Fibroblast of lung (primary cell): ENCODE measurements around the gene SLC35G4. TPM values are rescaled to one million over a fixed set of nuclear protein-coding genes. Genes with fewer than 3 reads are reported as not detected.

Experiments
- DNase-seq, 2 donors: peaks; one replicate each; pipeline versions ENCODE4 v3.0.0 to v3.0.0-alpha.2; 2010; ENCODE audit warnings: low read depth in 2 of 2
- H2AFZ ChIP-seq: 2 replicates; pipeline ENCODE4 v1.5.1; 2012; ENCODE audit warnings: low read length, control low read depth, inconsistent platforms
- H3K27ac ChIP-seq: 2 replicates; pipeline ENCODE4 v1.5.1; 2011; ENCODE audit warnings: low read length, control low read depth; ENCODE audit not compliant: insufficient read depth
- H3K27me3 ChIP-seq: 2 replicates; pipeline ENCODE4 v1.5.1; 2011; ENCODE audit warnings: mild to moderate bottlenecking, low read length; ENCODE audit not compliant: control insufficient read depth, insufficient read depth
- H3K36me3 ChIP-seq: 2 replicates; pipeline ENCODE4 v1.5.1; 2011; ENCODE audit warnings: low read length; ENCODE audit not compliant: control insufficient read depth, insufficient read depth
- H3K4me1 ChIP-seq: 2 replicates; pipeline ENCODE4 v1.5.1; 2011; ENCODE audit warnings: low read length; ENCODE audit not compliant: control insufficient read depth, insufficient read depth; ENCODE audit errors: extremely low read depth
- H3K4me2 ChIP-seq: 2 replicates; pipeline ENCODE4 v1.5.1; 2011; ENCODE audit warnings: low read length, control low read depth; ENCODE audit not compliant: insufficient read depth; ENCODE audit errors: extremely low read depth
- H3K4me3 ChIP-seq, 4 experiments: fragments of 200-600 bp in 1 of 4; sonication (generic) in 1 of 4; replicated peaks in 1 of 4; 2 replicates each; pipeline ENCODE4 v1.5.1; 2011 to 2016; ENCODE audit warnings: low read length in 4 of 4, low read depth in 3 of 4, mild to moderate bottlenecking in 3 of 4, control low read depth in 2 of 4, inconsistent platforms in 1 of 4, mixed read lengths in 1 of 4; ENCODE audit not compliant: insufficient read depth in 1 of 4; ENCODE audit errors: control extremely low read depth in 1 of 4
- H3K79me2 ChIP-seq: 2 replicates; pipeline ENCODE4 v1.5.1; 2012; ENCODE audit warnings: mild to moderate bottlenecking, low read length, inconsistent platforms; ENCODE audit not compliant: control insufficient read depth, insufficient read depth
- H3K9ac ChIP-seq: 2 replicates; pipeline ENCODE4 v1.5.1; 2011; ENCODE audit warnings: mild to moderate bottlenecking, low read length, control low read depth; ENCODE audit not compliant: insufficient read depth
- H3K9me3 ChIP-seq: 2 replicates; pipeline ENCODE4 v1.5.1; 2012; ENCODE audit warnings: low read depth, low read length; ENCODE audit not compliant: control insufficient read depth, insufficient read depth
- H4K20me1 ChIP-seq: 2 replicates; pipeline ENCODE4 v1.5.1; 2011; ENCODE audit warnings: low read length; ENCODE audit not compliant: control insufficient read depth, insufficient read depth; ENCODE audit errors: extremely low read depth
- CTCF ChIP-seq, 2 donors: IDR thresholded peaks in 1 of 2; conservative IDR thresholded peaks in 1 of 2; 1 replicate in 1 of 2; 2 replicates in 1 of 2; pipeline ENCODE4 v1.5.1; 2011 to 2012; ENCODE audit warnings: low read length in 2 of 2, control low read depth in 1 of 2, inconsistent platforms in 1 of 2, low read depth in 1 of 2, mild to moderate bottlenecking in 1 of 2
- EZH2 ChIP-seq: IDR thresholded peaks from 2 replicates; pipeline ENCODE4 v1.5.1; 2012; ENCODE audit warnings: low read length, control low read depth, mild to moderate bottlenecking; ENCODE audit errors: missing control alignments
- polyA plus RNA-seq, 2 donors: library from polyadenylated mRNA; depleted of rRNA in 1 of 2; stranded (reverse) in 1 of 2; unstranded in 1 of 2; fragments of >200 nt; gene quantifications; 2 replicates each; pipeline ENCODE4 v1.2.1, GENCODE V29; 2011 to 2012; ENCODE audit warnings: missing spikeins in 1 of 2
- total RNA-seq: library from RNA; depleted of rRNA; stranded (reverse); fragments of >200 nt; gene quantifications from 2 replicates; pipeline ENCODE4 v1.2.1, GENCODE V29; 2014

The SLC35G4 gene
- total and polyA plus RNA-seq, 2 donors (not counting 1 experiment from before 2014, with no cell fraction given) = not detected

DNA sequence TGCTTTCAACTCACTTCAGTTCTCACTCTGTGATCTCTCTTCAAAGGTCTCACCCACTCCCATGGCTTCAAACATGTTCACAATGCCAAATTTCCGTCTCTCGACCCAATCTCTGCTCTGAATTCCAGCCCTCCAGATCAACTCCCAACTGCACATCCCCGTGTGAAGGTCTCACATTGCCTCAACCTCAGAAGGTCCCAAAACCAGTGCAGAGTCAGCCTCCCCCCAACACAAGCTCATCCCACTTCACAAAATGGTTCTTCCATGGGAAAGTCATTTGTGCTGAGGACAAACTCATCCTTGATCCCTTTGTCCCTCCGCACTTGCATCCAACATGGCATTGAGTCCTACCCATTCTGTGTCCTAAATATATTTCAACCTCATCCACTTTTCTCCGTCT is 48.6 kb downstream of the SLC35G4 start:
- Histone ChIP-seq H3K79me2 (no peaks in the 10 kb centered on the region), H3K9ac (no peak overlapping the region), H3K27ac (no peak overlapping the region), H3K27me3 (no peaks in the 10 kb centered on the region), H3K36me3 (no peaks in the 10 kb centered on the region), H3K9me3 (no peaks in the 10 kb centered on the region), H4K20me1 (no peaks in the 10 kb centered on the region), H3K4me2 (no peak overlapping the region), H2AFZ (no peak overlapping the region), H3K4me3 (no peak overlapping the region), H3K4me1 (no peaks in the 10 kb centered on the region)
- no peak for TF ChIP-seq EZH2
- TF ChIP-seq CTCF (conservative IDR thresholded peaks at IDR 0.05 in 1 of 2, IDR thresholded peaks at IDR 0.05 in 1 of 2; ENCODE audit: low read depth in 1 of 2, low read length in 2 of 2) = no peak
- DNase-seq = no peak

DNA sequence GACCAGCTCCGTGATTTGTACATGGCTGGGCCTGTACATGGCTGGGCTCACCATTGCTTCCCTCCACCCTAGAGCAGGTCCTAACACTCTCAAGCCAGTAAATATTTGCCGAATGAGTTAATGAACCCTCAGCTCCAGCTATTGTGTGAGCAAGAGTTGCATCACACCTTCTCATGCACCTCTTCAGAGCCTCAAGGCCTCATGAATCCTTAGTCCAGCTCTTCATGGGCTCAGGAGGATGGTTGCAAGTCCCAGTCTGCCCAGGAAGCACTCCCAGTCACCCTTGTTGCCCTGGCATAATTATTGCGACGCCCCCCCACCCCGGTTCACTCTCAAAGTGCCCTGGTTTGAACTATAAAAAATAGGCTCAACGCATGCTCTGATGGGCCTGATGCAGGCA is 49.6 kb downstream of the SLC35G4 start:
- no peak overlapping the region for H3K4me2 ChIP-seq
- no peaks in the 10 kb centered on the region for H3K36me3 ChIP-seq
- H3K79me2 ChIP-seq = no peaks in the 10 kb centered on the region
- no peaks in the 10 kb centered on the region for H4K20me1 ChIP-seq
- H3K9ac ChIP-seq = no peak overlapping the region
- H3K4me3 ChIP-seq = no peak overlapping the region
- H3K27ac ChIP-seq = no peak overlapping the region
- no peak for DNase-seq
- H3K27me3 ChIP-seq = no peaks in the 10 kb centered on the region
- no peak overlapping the region for H2AFZ ChIP-seq
- H3K4me1 ChIP-seq = no peaks in the 10 kb centered on the region
- H3K9me3 ChIP-seq = no peaks in the 10 kb centered on the region
- TF ChIP-seq CTCF (conservative IDR thresholded peaks at IDR 0.05 in 1 of 2, IDR thresholded peaks at IDR 0.05 in 1 of 2; ENCODE audit: low read depth in 1 of 2, low read length in 2 of 2) (no peak), EZH2 (no peak)

Other genes starting within 250 kb of the SLC35G4 start
- 0.50 and 0.77 TPM in 2 replicates for gene GNAL, start 79.7 kb downstream of the SLC35G4 start, total RNA-seq
- 0.05 and 0.16 TPM in 2 replicates for gene GNAL, start 79.7 kb downstream of the SLC35G4 start, polyA plus RNA-seq
- gene CHMP1B, start 241.8 kb downstream of the SLC35G4 start, total RNA-seq = 45.7 and 49.7 TPM in 2 replicates
- 26.3 and 26.5 TPM in 2 replicates for gene CHMP1B, start 241.8 kb downstream of the SLC35G4 start, polyA plus RNA-seq